SU-DHL-6 (cell line): ENCODE measurements around the gene SLC6A11.

Source experiments
- H2AFZ ChIP-seq: fragments of 200-600 bp; sonication (generic); 2 replicates; pipeline ENCODE4 v1.6.1; 2014; ENCODE audit warnings: low read depth, mild to moderate bottlenecking, moderate library complexity, mixed read lengths, antibody characterized with exemption, low read length; ENCODE audit not compliant: severe bottlenecking
- H3F3A ChIP-seq: fragments of 200-600 bp; shearing (Covaris generic); 2 replicates; pipeline ENCODE4 v1.6.0; 2016; ENCODE audit warnings: antibody characterized with exemption, mild to moderate bottlenecking; ENCODE audit not compliant: insufficient read depth
- H3K27ac ChIP-seq: fragments of 200-600 bp; sonication (generic); 2 replicates; pipeline ENCODE4 v1.5.1; 2016; ENCODE audit warnings: low read depth, mild to moderate bottlenecking, low read length, moderate library complexity, mixed read lengths
- H3K27me3 ChIP-seq: fragments of 200-600 bp; sonication (generic), shearing (Covaris generic); 2 replicates; pipeline ENCODE4 v1.6.0; 2014; ENCODE audit warnings: mild to moderate bottlenecking, low read length
- H3K36me3 ChIP-seq: fragments of 200-600 bp; sonication (generic); 2 replicates; pipeline ENCODE4 v1.6.1; 2014; ENCODE audit warnings: mild to moderate bottlenecking, low read length, mixed read lengths
- H3K4me2 ChIP-seq: fragments of 300-600, 200-600 bp; shearing (Covaris generic), sonication (generic); 2 replicates; pipeline ENCODE4 v1.6.0; 2014; ENCODE audit warnings: low read length, low read depth, mild to moderate bottlenecking; ENCODE audit not compliant: poor library complexity, severe bottlenecking
- H3K4me3 ChIP-seq: fragments of 200-600 bp; sonication (generic); 2 replicates; pipeline ENCODE4 v1.5.1; 2014; ENCODE audit warnings: antibody characterized with exemption, low read length, mild to moderate bottlenecking, mixed read lengths; ENCODE audit not compliant: insufficient read depth, poor library complexity, severe bottlenecking
- H3K79me2 ChIP-seq: fragments of 200-600 bp; sonication (generic); 2 replicates; pipeline ENCODE4 v1.6.1; 2014; ENCODE audit warnings: mild to moderate bottlenecking, low read length, moderate library complexity; ENCODE audit not compliant: insufficient read depth
- H3K9ac ChIP-seq: fragments of 200-600 bp; sonication (generic); 2 replicates; pipeline ENCODE4 v1.7.0; 2014; ENCODE audit warnings: mild to moderate bottlenecking, low read length
- H3K9me2 ChIP-seq: fragments of 200-600 bp; sonication (generic); replicated peaks from 2 replicates; pipeline ENCODE4 v1.6.1; 2014; ENCODE audit warnings: low read length; ENCODE audit not compliant: insufficient read depth
- H3K9me3 ChIP-seq: fragments of 200-600 bp; sonication (generic); 2 replicates; pipeline ENCODE4 v1.6.1; 2014; ENCODE audit warnings: low read length, mixed read lengths; ENCODE audit not compliant: insufficient read depth
- H4K20me1 ChIP-seq: fragments of 200-600 bp; sonication (generic); 2 replicates; pipeline ENCODE4 v1.6.1; 2014; ENCODE audit warnings: low read depth, mild to moderate bottlenecking, antibody characterized with exemption, low read length, moderate library complexity, mixed read lengths
- CTCF ChIP-seq: fragments of 200-600 bp; sonication (generic); IDR thresholded peaks from one replicate; pipeline ENCODE4 v1.5.1; 2017; ENCODE audit warnings: antibody characterized with exemption, mild to moderate bottlenecking, low read length, moderate library complexity; ENCODE audit not compliant: insufficient read depth, poor library complexity, severe bottlenecking
- EZH2phosphoT487 ChIP-seq: fragments of 200-600 bp; sonication (generic), shearing (Covaris generic); conservative IDR thresholded peaks from 2 replicates; pipeline ENCODE4 v1.6.1; 2018; ENCODE audit warnings: mild to moderate bottlenecking, antibody characterized with exemption, low read length, moderate library complexity, mixed read lengths

SLC6A11 gene

GRCh38 chr3:10951295-10951926 is 135.4 kb downstream of the SLC6A11 start:
- Histone ChIP-seq H4K20me1 (no peaks in the 10 kb centered on the region), H3F3A (no peaks in the 10 kb centered on the region), H3K4me3 (no peak overlapping the region), H2AFZ (no peak overlapping the region), H3K9ac (no peak overlapping the region), H3K27me3 (no peaks in the 10 kb centered on the region), H3K9me3 (no peaks in the 10 kb centered on the region), H3K36me3 (no peaks in the 10 kb centered on the region), H3K4me2 (no peak overlapping the region), H3K9me2 (no peaks in the 10 kb centered on the region), H3K79me2 (no peaks in the 10 kb centered on the region), H3K27ac (no peak overlapping the region)
- no peak for TF ChIP-seq EZH2phosphoT487
- no peak for TF ChIP-seq CTCF

DNA sequence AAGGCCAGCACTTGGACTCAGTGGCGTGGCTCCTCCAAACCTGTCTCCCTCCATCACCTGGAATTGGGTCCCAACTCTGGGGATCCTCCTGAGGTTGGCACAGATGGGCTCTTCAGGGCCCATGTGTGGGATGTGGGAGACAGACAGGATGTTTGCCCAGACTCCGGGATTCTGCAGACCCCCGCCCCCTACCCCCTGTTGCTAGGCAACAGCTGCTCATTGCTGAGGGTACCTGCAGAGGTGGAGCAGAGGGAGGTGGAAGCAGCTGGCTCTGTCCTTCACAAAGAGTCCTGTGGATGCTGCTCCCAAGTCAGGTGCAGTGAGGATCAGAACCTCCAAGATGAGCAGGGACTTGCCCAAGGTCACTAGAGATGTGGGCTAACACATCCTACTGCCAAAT is 136.5 kb downstream of the SLC6A11 start:
- no peak overlapping the region for H3K4me3 ChIP-seq
- no peak overlapping the region for H3K27ac ChIP-seq
- H3F3A ChIP-seq = no peaks in the 10 kb centered on the region
- H3K4me2 ChIP-seq = no peak overlapping the region
- H3K9me2 ChIP-seq = no peaks in the 10 kb centered on the region
- no peak overlapping the region for H2AFZ ChIP-seq
- TF ChIP-seq CTCF (no peak), EZH2phosphoT487 (no peak)
- H4K20me1 ChIP-seq = no peaks in the 10 kb centered on the region
- no peaks in the 10 kb centered on the region for H3K9me3 ChIP-seq
- no peak overlapping the region for H3K9ac ChIP-seq
- H3K36me3 ChIP-seq = no peaks in the 10 kb centered on the region
- no peaks in the 10 kb centered on the region for H3K79me2 ChIP-seq
- no peaks in the 10 kb centered on the region for H3K27me3 ChIP-seq

- Histone ChIP-seq H3K27me3 (no peaks in the 10 kb centered on the region), H3K4me2 (no peak overlapping the region)
Observed at GRCh38 chr3:10954740-10955139, 138.7 kb downstream of the SLC6A11 start.

More at GRCh38 chr3:10954740-10955139, 138.7 kb downstream of the SLC6A11 start:
- Histone ChIP-seq H3K79me2 (no peaks in the 10 kb centered on the region), H3K9me3 (no peaks in the 10 kb centered on the region), H3K36me3 (no peaks in the 10 kb centered on the region), H2AFZ (no peak overlapping the region), H3K4me3 (no peak overlapping the region), H3K9me2 (no peaks in the 10 kb centered on the region), H3F3A (no peaks in the 10 kb centered on the region), H4K20me1 (no peaks in the 10 kb centered on the region), H3K9ac (no peak overlapping the region), H3K27ac (no peak overlapping the region)
- TF ChIP-seq EZH2phosphoT487 (no peak), CTCF (no peak)
